ENCODE measurements around the gene TSR3.
A peak's percentile ranks its signal among the peaks of the same experiment; 100 is the strongest.

The TSR3 gene

GRCh38 chr16:1350691-1351090 lies 987 bp downstream of the TSR3 start:
- no peak for DNase-seq

GRCh38 chr16:1349951-1350350 lies 1.7 kb downstream of the TSR3 start:
- DNase-seq, result no peak

DNA sequence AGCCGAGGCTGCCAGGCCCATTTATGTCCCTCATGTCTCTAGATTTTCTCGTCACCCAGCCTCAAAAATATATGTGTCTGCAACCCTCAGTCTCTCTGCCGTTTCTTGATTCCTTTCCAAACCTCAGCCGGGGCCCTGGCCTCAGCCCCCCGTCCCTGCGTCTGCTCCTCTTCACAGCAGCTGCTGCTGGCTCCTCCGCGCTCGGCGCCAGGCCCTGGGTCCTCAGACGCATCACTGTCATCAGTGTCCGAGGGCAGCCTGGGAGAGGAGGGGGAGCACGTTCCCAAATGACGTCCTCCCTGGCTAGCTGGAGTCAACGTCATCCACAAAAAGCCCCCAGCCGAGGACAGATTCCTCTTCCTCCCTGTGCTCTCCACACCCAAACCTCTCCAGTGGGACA lies 2.3 kb downstream of the TSR3 start:
- DNase-seq, result no peak

DNA sequence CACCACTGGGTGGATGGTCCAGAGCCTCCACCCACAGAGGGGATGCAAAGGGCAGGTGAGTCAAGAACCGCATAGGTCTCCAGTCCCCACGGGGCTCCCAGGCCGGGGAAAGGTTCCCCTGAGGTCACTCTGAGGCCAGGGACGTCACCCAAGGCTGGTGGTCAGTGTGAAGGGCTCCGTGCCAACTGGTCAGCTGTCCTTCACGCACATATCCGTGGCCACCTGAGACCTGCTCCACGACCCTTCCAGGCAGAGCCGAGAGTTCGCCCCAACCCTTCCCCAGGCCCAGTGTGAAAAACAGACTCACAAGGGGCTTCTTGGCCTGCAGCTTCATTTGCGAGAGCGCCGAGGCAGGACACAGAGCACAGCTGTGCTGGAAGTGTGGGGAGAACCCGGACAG lies 2.8 kb downstream of the TSR3 start:
- no peak for DNase-seq

- no peak for DNase-seq
Measured at GRCh38 chr16:1348441-1348840, 3.2 kb downstream of the TSR3 start.

GRCh38 chr16:1347962-1348361 lies 3.7 kb downstream of the TSR3 start:
- DNase-seq, result no peak

- no peak for DNase-seq
Measured at GRCh38 chr16:1347286-1347855, 4.3 kb downstream of the TSR3 start.

DNA sequence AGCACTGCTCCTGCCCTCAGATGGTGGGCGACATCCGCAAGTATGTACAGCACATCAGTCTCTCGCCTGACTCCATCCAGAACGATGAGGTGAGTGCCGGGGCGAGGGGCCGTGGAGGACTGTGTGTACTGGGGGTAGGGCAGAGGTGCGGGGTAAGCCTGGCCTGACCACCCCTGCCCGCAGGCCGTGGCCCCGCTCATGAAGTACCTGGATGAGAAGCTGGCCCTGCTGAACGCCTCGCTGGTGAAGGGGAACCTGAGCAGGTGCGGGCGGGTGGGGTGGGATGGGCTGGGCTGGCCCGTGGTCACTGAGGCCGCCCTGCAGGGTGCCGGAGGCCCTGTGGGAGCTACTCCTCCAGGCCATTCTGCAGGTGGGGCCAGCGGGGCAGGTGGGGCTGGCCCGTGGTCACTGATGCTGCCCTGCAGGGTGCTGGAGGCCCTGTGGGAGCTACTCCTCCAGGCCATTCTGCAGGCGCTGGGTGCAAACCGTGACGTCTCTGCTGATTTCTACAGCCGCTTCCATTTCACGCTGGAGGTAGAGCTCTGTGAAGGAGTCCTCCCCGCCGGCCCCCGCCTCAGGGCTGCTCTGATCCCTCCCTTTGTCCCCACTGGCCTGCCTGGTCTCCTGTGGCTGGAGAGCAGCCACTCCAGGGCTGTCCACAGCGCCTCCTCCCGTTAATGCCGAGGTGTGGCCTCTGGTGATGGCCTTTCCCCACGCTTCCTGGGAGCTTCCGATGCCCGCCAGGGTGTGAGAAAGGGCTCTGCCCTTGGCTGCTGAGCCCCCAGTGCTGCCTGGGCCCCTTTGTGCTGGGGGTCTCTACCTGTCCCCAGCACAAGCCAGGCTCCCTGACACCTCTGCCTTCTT lies 5.0 kb downstream of the TSR3 start:
- no peak for DNase-seq

DNA sequence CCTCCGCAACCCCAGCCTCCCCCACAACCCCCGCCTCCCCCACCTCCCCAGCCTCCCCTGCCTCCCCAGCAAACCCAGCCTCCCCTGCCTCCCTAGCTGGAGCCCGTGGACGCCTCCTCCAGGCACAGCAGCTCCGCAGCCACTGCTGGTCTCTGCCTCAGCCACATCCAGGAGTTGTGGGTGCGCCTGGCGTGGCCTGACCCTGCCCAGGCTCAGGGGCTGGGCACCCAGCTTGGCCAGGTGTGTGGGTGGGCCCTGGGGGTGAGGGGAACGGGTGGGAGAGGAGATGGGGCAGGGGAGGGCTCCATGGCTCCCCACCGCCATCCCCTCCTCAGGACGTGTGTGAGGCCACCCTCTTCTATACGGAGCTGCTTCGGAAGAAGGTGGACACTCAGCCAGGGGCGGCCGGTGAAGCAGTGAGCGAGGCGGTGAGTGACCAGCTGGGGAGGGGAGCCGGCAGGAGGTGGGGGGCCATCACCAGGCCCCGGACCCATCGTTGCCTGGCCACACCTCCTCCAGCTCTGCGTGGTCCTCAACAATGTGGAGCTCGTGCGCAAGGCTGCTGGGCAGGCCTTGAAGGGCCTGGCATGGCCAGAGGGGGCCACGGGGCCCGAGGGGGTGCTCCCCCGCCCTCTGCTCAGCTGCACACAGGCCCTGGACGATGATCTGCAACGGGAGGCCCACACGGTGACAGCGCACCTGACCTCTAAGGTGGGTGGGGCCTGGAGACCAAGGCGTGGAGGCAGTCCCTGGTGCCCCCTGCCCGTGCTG lies 5.8 kb downstream of the TSR3 start:
- DNase-seq, result no peak

DNA sequence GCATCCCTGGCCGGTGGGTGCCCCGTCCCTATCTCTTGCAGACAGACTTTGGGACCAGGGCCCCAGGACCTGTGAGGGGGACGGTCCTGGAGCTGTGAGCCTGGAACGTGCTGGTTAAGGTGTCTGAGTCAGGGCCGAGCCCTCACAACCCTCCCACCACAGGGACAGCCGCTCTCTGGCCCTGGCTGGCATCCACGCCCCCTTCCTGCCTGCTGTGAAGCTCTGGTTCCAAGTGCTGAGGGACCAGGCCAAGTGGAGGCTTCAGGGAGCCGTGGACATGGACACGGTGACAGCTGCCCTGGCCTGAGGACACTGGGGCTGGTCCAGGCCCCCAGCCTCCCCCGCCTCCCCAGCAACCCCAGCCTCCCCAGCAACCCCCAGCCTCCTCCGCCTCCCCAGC lies 6.6 kb downstream of the TSR3 start:
- DNase-seq, result no peak

DNA sequence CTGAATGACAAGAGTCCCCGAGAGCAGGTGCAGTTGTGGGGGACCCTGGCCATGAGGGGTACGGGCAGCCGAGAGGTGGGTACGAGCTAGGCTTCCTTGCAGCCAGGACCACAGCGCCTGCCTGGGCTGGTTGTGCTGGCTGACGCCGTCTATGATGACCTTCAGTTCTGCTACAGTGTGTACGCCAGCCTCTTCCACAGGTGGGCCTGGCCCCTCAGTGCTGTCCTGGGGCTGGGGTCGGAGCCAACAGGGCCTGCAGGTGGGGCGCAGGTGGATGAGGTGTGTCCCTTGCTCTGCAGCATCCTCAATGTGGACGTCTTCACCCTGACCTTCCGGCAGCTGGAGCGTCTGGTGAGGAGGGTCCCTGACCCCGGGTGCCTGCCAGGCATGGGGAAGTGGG lies 7.2 kb downstream of the TSR3 start:
- no peak for DNase-seq

DNA sequence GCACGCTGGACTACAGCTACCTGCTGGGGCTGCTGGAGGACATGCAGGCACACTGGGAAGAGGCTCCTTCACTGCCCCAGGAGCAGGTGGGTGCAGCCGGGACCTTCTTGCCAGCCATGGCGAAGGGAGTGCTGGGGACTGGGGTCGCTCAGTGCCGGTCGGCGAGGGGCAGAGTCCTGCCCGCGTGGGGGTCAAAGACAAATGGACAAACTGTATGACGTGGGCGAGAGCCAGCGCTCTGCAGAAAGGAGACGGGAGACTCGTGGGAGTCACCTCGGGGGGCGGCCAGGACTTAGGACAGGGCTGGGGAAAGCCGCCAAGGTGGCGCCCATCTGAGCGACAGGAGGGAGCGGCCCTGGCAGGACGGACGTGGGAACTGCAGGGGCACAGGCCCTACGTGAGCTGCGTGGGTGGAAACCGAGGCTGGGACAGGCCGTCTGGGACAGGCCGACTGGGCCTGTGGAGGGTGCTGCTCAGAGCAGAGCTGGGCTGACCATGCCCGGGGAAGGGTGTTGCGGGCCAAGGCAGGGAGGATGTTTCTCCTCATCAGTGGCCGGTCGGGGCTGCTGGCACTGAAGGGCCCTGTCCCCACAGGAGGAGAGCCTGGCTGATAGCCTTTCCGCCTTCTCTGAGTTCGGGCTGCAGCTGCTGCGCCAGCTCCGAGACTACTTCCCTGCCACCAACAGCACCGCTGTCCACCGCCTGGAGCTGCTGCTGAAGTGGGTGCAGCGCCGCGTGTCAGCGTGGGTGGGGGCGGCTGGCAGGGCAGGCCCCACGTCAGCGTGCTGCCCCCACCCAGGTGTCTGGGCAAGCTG lies 8.0 kb downstream of the TSR3 start:
- DNase-seq, result no peak

GRCh38 chr16:1342526-1343427 lies 8.9 kb downstream of the TSR3 start:
- peak; percentile 95 for DNase-seq

DNA sequence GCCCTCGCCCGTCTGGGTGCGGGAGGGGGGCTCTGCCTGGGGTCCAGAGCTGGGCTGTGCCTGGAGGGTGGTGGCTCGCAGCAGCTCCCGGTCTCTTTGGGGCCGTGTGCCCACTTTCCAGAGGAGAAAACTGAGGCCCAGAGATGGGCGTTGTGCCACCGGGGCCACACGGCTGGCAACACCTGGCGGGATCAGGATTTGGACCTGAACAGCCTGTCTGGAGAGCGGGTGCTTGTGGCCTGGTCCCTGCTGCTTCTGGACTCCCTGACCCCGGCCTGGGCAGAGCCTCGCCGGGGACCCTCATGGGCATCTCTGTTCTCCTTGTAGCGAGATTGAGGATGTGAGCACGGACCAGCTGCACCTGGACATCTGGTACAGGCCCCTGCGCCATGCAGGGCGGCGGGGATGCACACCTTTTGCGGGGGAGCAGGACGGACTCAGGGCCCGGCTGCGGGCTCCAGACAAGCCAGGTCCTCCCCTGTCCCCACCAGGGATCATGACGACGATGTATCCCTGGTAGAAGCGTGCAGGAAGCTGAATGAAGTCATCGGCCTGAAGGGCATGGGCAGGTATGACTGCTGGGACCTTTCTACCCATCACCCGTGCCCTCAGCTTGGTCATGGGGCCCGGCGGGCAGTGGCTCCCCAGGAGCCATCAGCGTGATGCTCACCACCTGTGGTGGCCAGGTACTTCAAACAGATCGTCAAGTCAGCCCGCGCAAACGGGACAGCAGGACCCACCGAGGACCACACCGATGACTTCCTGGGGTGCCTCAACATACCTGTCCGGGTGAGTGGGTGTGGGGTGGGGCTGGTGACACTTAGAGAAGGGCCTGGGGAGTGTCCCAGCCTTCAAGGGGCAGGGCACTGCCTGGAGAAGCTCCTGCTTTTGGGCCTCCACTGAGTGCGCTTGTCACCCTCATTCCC lies 9.9 kb downstream of the TSR3 start:
- DNase-seq, result no peak

DNA sequence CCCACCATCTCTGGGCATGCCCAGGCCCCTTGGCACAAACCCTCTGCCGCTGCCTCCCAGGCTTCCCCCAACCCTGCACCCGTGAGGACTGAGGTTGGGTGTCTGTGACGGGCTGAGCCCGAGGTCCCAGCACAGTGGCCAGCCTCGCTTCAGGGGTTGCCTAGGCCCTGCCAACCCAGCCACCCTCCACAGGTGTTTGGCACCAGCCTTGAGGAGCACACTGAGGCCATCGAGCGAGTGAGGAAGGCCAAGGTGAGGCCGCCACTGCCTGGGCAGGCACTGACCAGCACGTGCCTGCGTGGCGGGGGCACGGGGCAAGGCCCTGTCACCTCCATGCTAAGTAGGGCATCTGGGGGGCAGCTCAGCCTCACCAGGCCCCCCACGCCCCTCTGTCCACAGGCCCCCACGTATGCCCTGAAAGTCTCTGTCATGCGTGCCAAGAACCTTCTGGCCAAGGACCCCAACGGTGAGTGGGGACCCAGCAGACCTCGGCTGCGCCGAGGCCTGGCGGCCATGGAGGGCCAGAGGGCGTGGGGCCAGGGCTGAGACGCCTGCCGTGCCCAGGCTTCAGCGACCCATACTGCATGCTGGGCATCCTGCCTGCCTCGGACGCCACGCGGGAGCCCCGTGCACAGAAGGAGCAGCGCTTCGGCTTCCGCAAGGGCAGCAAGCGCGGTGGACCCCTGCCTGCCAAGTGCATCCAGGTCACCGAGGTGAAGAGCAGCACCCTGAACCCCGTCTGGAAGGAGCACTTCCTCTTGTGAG lies 10.8 kb downstream of the TSR3 start:
- DNase-seq, result no peak

GRCh38 chr16:1338855-1339675 lies 12.6 kb downstream of the TSR3 start:
- no peak for DNase-seq

DNA sequence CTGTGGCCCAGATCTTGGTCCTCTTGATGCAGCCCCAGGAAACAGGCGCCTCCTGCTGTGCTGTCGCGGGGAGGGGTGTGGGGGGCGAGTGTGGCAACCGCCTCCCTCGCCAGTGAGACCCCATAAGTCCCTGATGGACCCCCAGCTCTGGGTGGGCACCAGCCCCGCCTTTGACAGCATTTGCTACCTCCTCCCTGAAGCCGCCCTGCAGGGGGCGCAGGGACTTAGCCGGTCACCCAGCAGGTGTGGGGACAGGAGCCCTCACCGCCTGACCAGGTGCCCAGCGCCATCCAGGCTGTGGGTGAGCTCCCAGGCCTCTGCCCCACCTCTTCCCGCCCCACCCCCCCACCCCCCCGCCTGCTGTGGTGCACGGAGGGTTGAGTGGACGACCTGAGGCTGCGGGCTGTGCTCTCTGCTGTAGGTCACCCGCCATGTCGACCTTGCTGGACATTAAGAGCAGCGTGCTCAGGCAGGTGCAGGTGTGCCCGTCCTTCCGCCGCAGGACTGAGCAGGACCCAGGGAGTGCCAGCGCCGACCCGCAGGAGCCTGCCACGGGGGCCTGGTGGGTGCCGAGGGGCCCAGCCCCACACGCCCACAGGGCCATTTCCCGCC lies 13.5 kb downstream of the TSR3 start:
- DNase-seq, result no peak

DNA sequence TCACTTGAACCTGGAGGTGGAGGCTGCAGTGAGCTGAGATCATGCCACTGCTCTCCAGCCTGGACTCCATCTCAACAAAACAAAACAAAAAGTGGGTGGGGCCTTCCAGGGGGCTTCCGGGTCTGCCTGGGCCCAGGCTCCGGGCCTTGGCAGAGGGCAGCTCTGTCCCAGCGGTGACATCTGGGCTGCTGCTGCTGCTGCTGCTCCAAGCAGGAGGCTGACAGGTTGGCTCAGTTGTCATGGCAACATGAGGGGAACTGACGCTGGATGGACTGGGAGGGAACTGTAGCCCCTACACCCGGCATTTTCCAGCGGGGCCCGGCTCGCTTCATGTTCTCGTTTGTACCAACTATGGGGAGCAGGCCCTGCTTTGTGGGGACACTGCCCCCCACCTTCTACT lies 14.2 kb downstream of the TSR3 start:
- no peak for DNase-seq

GRCh38 chr16:1336619-1337018 lies 15.1 kb downstream of the TSR3 start:
- DNase-seq, result no peak
